ENCODE results near the gene CCSER1. TPM values are rescaled to one million over a fixed set of nuclear protein-coding genes. Genes with fewer than 3 reads are reported as not detected.
"Not testable (repeated sequence)": the region's sequence is repeated elsewhere in the genome, so short reads cannot be mapped to it uniquely, and the experiment has no call there.

The CCSER1 gene
- total RNA-seq, 2 donors from 2014 or later, result 1.5 to 2.7 TPM

GRCh38 chr4:90906239-90906638 is 779.0 kb downstream of the CCSER1 start:
- Histone ChIP-seq H3K9me3 (peaks cover 5% of the 10 kb centered on the region), H3K4me1 (ENCODE audit: control insufficient read depth in 1 of 2, low read depth in 2 of 2) (no peaks in the 10 kb centered on the region), H3K4me3 (no peak overlapping the region), H3K36me3 (no peaks in the 10 kb centered on the region), H3K27ac (no peak overlapping the region), H3K27me3 (replicated peaks; ENCODE audit: insufficient read depth) (no peaks in the 10 kb centered on the region)
- no peak for TF ChIP-seq CTCF (IDR thresholded peaks at IDR 0.05)
- ATAC-seq (ENCODE audit: insufficient number of reproducible peaks, low FRiP score, low read depth), result no peak
- no peak for DNase-seq (ENCODE audit: low spot score)

GRCh38 chr4:90911724-90912434 is 784.7 kb downstream of the CCSER1 start:
- ATAC-seq (ENCODE audit: insufficient number of reproducible peaks, low FRiP score, low read depth); H3K4me3 ChIP-seq; H3K27ac ChIP-seq; H3K9me3 ChIP-seq; DNase-seq (ENCODE audit: low spot score); H3K27me3 ChIP-seq (replicated peaks; ENCODE audit: insufficient read depth); H3K36me3 ChIP-seq; H3K4me1 ChIP-seq (ENCODE audit: control insufficient read depth in 1 of 2, low read depth in 2 of 2): not testable (repeated sequence)

- TF ChIP-seq CTCF (IDR thresholded peaks at IDR 0.05), result no peak
- no peaks in the 10 kb centered on the region for H3K9me3 ChIP-seq
- H3K4me1 ChIP-seq (ENCODE audit: control insufficient read depth in 1 of 2, low read depth in 2 of 2), result no peaks in the 10 kb centered on the region
- no peak overlapping the region for H3K4me3 ChIP-seq
- no peak overlapping the region for H3K27ac ChIP-seq
- ATAC-seq (ENCODE audit: insufficient number of reproducible peaks, low FRiP score, low read depth) (no peak), DNase-seq (ENCODE audit: low spot score) (no peak)
- no peaks in the 10 kb centered on the region for H3K36me3 ChIP-seq
- no peaks in the 10 kb centered on the region for H3K27me3 ChIP-seq (replicated peaks; ENCODE audit: insufficient read depth)
These were observed 795.0 kb downstream of the CCSER1 start for GRCh38 chr4:90922174-90922573.

GRCh38 chr4:90926957-90927356 is 799.8 kb downstream of the CCSER1 start:
- H3K36me3 ChIP-seq, result no peaks in the 10 kb centered on the region
- H3K27me3 ChIP-seq (replicated peaks; ENCODE audit: insufficient read depth), result no peaks in the 10 kb centered on the region
- no peaks in the 10 kb centered on the region for H3K9me3 ChIP-seq
- TF ChIP-seq CTCF (IDR thresholded peaks at IDR 0.05), result no peak
- DNase-seq (ENCODE audit: low spot score) (no peak), ATAC-seq (ENCODE audit: insufficient number of reproducible peaks, low FRiP score, low read depth) (no peak)
- H3K27ac ChIP-seq, result no peak overlapping the region
- no peaks in the 10 kb centered on the region for H3K4me1 ChIP-seq (ENCODE audit: control insufficient read depth in 1 of 2, low read depth in 2 of 2)
- no peak overlapping the region for H3K4me3 ChIP-seq

GRCh38 chr4:90943311-90943710 is 816.1 kb downstream of the CCSER1 start:
- Histone ChIP-seq H3K27ac (no peak overlapping the region), H3K9me3 (no peaks in the 10 kb centered on the region), H3K4me1 (ENCODE audit: control insufficient read depth in 1 of 2, low read depth in 2 of 2) (no peaks in the 10 kb centered on the region), H3K27me3 (replicated peaks; ENCODE audit: insufficient read depth) (no peaks in the 10 kb centered on the region), H3K4me3 (no peak overlapping the region), H3K36me3 (no peaks in the 10 kb centered on the region)
- DNase-seq (ENCODE audit: low spot score) (no peak), ATAC-seq (ENCODE audit: insufficient number of reproducible peaks, low FRiP score, low read depth) (no peak)
- TF ChIP-seq CTCF (IDR thresholded peaks at IDR 0.05), result no peak

GRCh38 chr4:90946945-90947344 is 819.8 kb downstream of the CCSER1 start:
- Histone ChIP-seq H3K27ac (no peak overlapping the region), H3K4me1 (ENCODE audit: control insufficient read depth in 1 of 2, low read depth in 2 of 2) (no peaks in the 10 kb centered on the region), H3K9me3 (no peaks in the 10 kb centered on the region), H3K27me3 (replicated peaks; ENCODE audit: insufficient read depth) (no peaks in the 10 kb centered on the region), H3K36me3 (no peaks in the 10 kb centered on the region), H3K4me3 (no peak overlapping the region)
- DNase-seq (ENCODE audit: low spot score) (no peak), ATAC-seq (ENCODE audit: insufficient number of reproducible peaks, low FRiP score, low read depth) (no peak)
- TF ChIP-seq CTCF (IDR thresholded peaks at IDR 0.05), result no peak

Measured in thoracic aorta (tissue), 2 donors.